ENCODE results near the gene ELP4. TPM values are rescaled to one million over a fixed set of nuclear protein-coding genes. Genes with fewer than 3 reads are reported as not detected.

The ELP4 gene
- total RNA-seq, 3 donors from 2014 or later, result 22.2 to 36.1 (median 24.6) TPM

DNA sequence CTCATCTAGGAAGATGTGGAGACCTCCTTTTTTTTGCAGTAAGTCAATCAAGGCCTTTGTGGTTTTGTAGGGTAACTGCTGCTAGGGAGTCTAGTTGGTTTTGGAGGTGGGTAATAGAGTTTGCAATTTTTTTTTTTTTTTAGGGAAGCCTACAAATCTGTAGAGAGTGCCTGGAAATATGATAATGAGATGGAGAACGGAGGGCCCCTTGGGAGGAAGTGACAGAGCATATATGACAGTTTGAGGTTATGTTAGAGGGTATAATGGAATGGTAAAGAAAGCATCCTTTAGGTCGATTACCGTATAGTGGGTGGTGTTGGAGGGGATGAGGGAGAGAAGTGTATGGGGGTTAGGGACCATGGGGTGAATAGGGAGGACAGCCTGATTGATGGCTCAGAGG is 98.3 kb downstream of the ELP4 start:
- TF ChIP-seq CTCF (IDR thresholded peaks at IDR 0.05) (no peak), POLR2A (IDR thresholded peaks at IDR 0.05) (no peak), POLR2AphosphoS5 (IDR thresholded peaks at IDR 0.05) (no peak)
- H3K4me1 ChIP-seq, result no peaks in the 10 kb centered on the region
- intact Hi-C loops (cut with DNase I; ENCODE audit: low total_unique reads), result no loop called here
- no peak overlapping the region for H3K4me3 ChIP-seq
- no peaks in the 10 kb centered on the region for H3K27me3 ChIP-seq
- no peaks in the 10 kb centered on the region for H3K36me3 ChIP-seq
- DNase-seq (ENCODE audit: low spot score in 2 of 2), result no peak
- H3K27ac ChIP-seq, result no peak overlapping the region
- H3K9me3 ChIP-seq, result no peaks in the 10 kb centered on the region

- intact Hi-C loops (cut with DNase I; ENCODE audit: low total_unique reads), result no loop called here
- H3K9me3 ChIP-seq, result no peaks in the 10 kb centered on the region
- TF ChIP-seq POLR2A (IDR thresholded peaks at IDR 0.05) (no peak), CTCF (IDR thresholded peaks at IDR 0.05) (no peak)
- no peak overlapping the region for H3K27ac ChIP-seq
- H3K4me3 ChIP-seq, result no peak overlapping the region
- no peaks in the 10 kb centered on the region for H3K4me1 ChIP-seq
- DNase-seq (ENCODE audit: low spot score in 2 of 2), result no peak
- no peaks in the 10 kb centered on the region for H3K27me3 ChIP-seq
- no peaks in the 10 kb centered on the region for H3K36me3 ChIP-seq
Observed at GRCh38 chr11:31608995-31609394, 99.4 kb downstream of the ELP4 start.

GRCh38 chr11:31610544-31610943 is 101.0 kb downstream of the ELP4 start:
- Histone ChIP-seq H3K27ac (no peak overlapping the region), H3K4me3 (no peak overlapping the region), H3K4me1 (no peaks in the 10 kb centered on the region), H3K36me3 (no peaks in the 10 kb centered on the region), H3K27me3 (no peaks in the 10 kb centered on the region), H3K9me3 (no peaks in the 10 kb centered on the region)
- intact Hi-C loops (cut with DNase I; ENCODE audit: low total_unique reads), result no loop called here
- TF ChIP-seq POLR2A (IDR thresholded peaks at IDR 0.05), result no peak
- no peak for TF ChIP-seq CTCF (IDR thresholded peaks at IDR 0.05)
- no peak for TF ChIP-seq POLR2AphosphoS5 (IDR thresholded peaks at IDR 0.05)
- DNase-seq (ENCODE audit: low spot score in 2 of 2), result no peak

- H3K9me3 ChIP-seq, result no peaks in the 10 kb centered on the region
- H3K4me3 ChIP-seq, result no peak overlapping the region
- no peaks in the 10 kb centered on the region for H3K4me1 ChIP-seq
- DNase-seq (ENCODE audit: low spot score in 2 of 2), result no peak
- no peak overlapping the region for H3K27ac ChIP-seq
- intact Hi-C loops (cut with DNase I; ENCODE audit: low total_unique reads), result no loop called here
- no peaks in the 10 kb centered on the region for H3K27me3 ChIP-seq
- TF ChIP-seq POLR2AphosphoS5 (IDR thresholded peaks at IDR 0.05), result no peak
- no peak for TF ChIP-seq POLR2A (IDR thresholded peaks at IDR 0.05)
- TF ChIP-seq CTCF (IDR thresholded peaks at IDR 0.05), result no peak
- H3K36me3 ChIP-seq, result no peaks in the 10 kb centered on the region
Observed at GRCh38 chr11:31617246-31617645, 107.7 kb downstream of the ELP4 start.

DNA sequence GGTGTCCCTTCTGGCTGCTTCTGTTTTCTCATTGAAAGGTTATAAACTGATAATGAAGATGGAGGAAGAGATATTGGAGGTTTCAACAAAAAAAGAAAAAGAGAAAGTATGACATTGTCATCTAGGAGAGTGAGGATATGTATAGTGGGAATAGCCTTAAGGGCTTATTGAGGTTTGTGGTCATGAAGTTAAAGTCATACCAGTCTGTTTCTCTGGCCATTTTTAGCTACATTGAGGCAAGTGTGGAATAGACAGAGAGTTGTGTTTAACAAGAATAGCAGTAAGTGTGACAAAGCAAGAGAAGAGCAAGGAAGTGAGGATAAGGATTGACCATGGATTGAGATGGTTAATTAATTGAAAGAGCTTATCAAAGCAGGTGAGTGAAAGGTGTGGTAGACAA is 110.4 kb downstream of the ELP4 start:
- no peak for TF ChIP-seq CTCF (IDR thresholded peaks at IDR 0.05)
- TF ChIP-seq POLR2AphosphoS5 (IDR thresholded peaks at IDR 0.05), result no peak
- no peak for TF ChIP-seq POLR2A (IDR thresholded peaks at IDR 0.05)
- Histone ChIP-seq H3K9me3 (no peaks in the 10 kb centered on the region), H3K4me1 (no peaks in the 10 kb centered on the region), H3K27me3 (no peaks in the 10 kb centered on the region), H3K36me3 (no peaks in the 10 kb centered on the region), H3K4me3 (no peak overlapping the region), H3K27ac (no peak overlapping the region)
- intact Hi-C loops (cut with DNase I; ENCODE audit: low total_unique reads), result loop anchor here (10.0 kb wide), 1 partner anchor 595 kb away; no protein-coding TSS in a partner anchor
- no peak for DNase-seq (ENCODE audit: low spot score in 2 of 2)

Data from breast epithelium (tissue), 4 donors.